Keratinocyte (primary cell): ENCODE measurements around the gene RALGAPA2.

Source experiments
- EZH2 ChIP-seq: IDR thresholded peaks from one replicate; pipeline ENCODE4 v1.6.1; 2012; ENCODE audit warnings: inconsistent platforms, mild to moderate bottlenecking, low read length, moderate library complexity
- TF ChIP-seq, protein P1 (sequence below), 3 experiments: IDR thresholded peaks in 1 of 3; conservative IDR thresholded peaks in 1 of 3; optimal IDR thresholded peaks in 1 of 3; 2 replicates in 2 of 3; 3 replicates in 1 of 3; pipeline versions ENCODE3 to v1.5.1; 2011; ENCODE audit warnings: low read length in 3 of 3, mild to moderate bottlenecking in 3 of 3, moderate library complexity in 2 of 3, control low read depth in 1 of 3, inconsistent platforms in 1 of 3; ENCODE audit not compliant: insufficient read depth in 2 of 3; ENCODE audit errors: extremely low read depth in 1 of 3

DNA sequence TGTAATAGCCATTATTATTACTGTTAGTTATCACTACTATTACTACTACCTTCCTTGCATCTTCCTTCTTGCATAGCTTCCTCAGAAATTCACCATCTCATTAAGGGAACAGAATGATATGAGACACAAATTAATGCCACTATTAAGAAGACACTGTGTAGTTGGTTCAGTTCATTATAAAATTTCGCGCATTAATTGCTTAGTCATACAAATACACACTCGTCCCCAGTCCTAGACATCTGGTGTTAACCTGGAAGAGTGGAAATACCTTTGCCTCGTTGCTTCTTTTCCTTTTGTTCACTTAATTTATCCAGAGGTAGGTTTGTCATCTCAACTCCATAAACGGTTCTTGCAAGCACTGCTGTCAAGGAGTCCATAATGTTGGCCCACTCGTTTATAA is 107.5 kb downstream of the RALGAPA2 start:
- TF ChIP-seq, protein P1, sequence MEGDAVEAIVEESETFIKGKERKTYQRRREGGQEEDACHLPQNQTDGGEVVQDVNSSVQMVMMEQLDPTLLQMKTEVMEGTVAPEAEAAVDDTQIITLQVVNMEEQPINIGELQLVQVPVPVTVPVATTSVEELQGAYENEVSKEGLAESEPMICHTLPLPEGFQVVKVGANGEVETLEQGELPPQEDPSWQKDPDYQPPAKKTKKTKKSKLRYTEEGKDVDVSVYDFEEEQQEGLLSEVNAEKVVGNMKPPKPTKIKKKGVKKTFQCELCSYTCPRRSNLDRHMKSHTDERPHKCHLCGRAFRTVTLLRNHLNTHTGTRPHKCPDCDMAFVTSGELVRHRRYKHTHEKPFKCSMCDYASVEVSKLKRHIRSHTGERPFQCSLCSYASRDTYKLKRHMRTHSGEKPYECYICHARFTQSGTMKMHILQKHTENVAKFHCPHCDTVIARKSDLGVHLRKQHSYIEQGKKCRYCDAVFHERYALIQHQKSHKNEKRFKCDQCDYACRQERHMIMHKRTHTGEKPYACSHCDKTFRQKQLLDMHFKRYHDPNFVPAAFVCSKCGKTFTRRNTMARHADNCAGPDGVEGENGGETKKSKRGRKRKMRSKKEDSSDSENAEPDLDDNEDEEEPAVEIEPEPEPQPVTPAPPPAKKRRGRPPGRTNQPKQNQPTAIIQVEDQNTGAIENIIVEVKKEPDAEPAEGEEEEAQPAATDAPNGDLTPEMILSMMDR (optimal IDR thresholded peaks at IDR 0.05 in 1 of 3, IDR thresholded peaks at IDR 0.05 in 1 of 3, conservative IDR thresholded peaks at IDR 0.05 in 1 of 3; ENCODE audit: extremely low read depth in 1 of 3, insufficient read depth in 2 of 3, low read length in 3 of 3), result no peak
- no peak for TF ChIP-seq EZH2
